ENCODE data around the gene TRPM6.
"Not testable (repeated sequence)": the region's sequence is repeated elsewhere in the genome, so short reads cannot be mapped to it uniquely, and the experiment has no call there.

TRPM6 gene, protein sequence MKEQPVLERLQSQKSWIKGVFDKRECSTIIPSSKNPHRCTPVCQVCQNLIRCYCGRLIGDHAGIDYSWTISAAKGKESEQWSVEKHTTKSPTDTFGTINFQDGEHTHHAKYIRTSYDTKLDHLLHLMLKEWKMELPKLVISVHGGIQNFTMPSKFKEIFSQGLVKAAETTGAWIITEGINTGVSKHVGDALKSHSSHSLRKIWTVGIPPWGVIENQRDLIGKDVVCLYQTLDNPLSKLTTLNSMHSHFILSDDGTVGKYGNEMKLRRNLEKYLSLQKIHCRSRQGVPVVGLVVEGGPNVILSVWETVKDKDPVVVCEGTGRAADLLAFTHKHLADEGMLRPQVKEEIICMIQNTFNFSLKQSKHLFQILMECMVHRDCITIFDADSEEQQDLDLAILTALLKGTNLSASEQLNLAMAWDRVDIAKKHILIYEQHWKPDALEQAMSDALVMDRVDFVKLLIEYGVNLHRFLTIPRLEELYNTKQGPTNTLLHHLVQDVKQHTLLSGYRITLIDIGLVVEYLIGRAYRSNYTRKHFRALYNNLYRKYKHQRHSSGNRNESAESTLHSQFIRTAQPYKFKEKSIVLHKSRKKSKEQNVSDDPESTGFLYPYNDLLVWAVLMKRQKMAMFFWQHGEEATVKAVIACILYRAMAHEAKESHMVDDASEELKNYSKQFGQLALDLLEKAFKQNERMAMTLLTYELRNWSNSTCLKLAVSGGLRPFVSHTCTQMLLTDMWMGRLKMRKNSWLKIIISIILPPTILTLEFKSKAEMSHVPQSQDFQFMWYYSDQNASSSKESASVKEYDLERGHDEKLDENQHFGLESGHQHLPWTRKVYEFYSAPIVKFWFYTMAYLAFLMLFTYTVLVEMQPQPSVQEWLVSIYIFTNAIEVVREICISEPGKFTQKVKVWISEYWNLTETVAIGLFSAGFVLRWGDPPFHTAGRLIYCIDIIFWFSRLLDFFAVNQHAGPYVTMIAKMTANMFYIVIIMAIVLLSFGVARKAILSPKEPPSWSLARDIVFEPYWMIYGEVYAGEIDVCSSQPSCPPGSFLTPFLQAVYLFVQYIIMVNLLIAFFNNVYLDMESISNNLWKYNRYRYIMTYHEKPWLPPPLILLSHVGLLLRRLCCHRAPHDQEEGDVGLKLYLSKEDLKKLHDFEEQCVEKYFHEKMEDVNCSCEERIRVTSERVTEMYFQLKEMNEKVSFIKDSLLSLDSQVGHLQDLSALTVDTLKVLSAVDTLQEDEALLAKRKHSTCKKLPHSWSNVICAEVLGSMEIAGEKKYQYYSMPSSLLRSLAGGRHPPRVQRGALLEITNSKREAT (N-terminal part only)

DNA sequence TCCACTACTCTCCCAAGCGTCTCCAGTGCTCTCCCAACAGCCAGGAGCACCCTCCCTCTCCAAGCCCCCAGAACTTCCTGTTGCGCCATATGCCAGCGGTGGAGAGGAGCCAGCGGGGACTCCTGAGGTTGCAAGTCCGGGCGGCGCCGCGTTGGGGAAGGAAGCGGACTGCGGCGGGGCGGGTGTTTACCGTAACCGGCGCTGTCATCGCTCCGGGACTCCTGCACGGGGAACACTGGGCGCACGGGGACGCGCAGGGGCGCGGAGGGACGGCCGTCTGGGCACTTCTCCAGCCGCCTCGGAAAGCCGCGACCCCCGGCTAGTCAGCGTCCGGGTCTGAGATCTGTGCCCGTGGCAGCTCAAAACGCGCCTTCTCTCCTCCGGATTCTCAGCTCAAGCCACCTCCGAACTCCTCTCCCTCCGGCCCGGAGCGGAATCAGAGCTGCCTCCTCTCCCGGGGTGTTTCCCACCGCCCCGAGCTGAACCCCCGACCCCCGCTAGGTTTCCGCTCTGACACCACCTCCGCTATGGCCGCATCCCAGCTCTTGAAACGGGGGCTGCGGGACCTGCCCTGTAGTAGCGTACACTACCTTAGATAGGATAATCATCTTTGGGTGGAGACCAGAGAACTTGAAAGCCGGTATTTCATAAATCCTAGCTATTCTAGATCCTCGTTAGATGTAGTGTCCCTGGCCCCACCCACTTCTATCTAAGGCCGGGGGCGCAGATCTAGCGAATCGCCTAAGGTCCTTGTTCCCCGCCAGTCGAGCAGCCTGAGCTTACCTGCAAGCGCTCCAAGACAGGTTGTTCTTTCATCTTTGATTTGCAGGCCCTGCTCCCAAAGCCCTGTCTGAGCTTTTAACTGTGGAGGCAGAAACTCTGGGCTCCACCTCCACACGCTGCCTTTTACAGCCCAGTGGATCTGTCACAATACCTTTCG lies at the start of gene TRPM6:
TSS of gene TRPM6 (minus strand) at position 881 of the 940 bp plus-strand sequence. CDS start at position 816, 65 bp downstream.
- DNase-seq (ENCODE audit: low spot score), result peak; percentile 61

DNA sequence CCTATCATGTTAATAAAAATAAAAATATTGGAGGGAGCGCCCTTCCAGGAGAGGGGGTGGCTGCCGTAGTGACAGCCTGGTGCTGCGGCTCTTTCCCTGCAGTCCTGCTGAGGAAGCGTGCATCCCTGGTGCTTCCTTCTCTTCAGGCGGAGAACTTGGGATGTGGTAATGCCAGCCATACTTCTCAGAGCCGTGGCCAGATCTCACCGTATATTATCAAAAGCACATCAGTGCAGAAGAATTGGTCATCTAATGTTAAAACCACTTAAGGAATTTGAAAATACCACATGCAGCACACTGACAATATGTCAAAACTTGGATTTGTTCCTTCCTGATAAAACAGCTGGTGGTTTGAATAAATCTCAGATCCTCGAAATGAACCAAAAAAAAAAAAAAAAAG lies 47.3 kb upstream of the TRPM6 start:
- no peak for DNase-seq (ENCODE audit: low spot score)

DNA sequence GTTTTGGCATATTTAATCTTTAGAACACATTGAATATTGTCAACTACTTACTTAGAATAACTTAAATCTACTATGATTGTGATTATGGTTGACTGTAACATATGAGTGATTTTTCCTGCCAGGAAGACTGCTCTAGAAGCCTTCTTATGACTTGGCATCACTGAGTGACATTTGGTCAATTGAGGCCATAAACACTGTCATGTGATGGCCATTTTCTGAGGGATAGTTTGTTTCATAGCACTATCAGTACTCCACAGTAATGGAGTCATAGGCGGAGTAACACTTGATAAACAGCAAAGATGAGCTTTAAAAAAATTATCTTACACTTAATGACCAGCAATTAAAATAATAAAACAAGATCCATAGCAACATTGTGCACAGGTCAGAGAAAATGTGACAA lies 34.0 kb upstream of the TRPM6 start:
- DNase-seq (ENCODE audit: low spot score), result no peak

DNA sequence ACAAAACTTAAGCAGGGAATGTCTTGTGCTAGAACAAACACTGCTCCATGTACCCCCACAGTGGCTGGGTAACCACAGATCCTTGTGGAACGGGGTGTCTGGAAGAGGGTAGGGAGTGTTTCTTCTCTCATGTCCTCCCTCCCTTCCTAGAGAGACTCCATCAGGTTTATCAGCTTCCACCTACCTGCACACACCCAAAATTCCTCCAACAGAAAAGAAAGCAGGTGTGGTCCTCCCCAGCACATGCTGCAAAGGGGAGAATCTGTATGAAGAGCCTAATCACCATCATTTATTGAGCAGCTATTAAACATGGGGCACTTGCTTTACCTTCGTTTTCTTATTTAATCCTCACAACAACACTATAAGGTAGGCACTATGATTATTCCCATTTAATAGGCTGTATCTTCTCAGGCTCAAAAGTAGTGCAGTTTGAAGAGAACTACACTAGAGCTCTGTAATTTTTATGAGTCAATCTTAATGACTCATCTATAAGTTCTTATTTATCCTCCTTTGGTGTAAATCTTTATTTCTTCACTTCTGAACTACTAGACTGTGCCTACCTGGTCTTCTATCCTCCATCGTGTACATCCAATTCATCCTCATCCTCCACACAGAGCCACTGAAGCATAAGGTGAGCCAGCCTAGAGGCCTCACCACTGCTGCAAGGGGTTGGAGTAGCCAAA lies 33.4 kb upstream of the TRPM6 start:
- DNase-seq (ENCODE audit: low spot score), result no peak

DNA sequence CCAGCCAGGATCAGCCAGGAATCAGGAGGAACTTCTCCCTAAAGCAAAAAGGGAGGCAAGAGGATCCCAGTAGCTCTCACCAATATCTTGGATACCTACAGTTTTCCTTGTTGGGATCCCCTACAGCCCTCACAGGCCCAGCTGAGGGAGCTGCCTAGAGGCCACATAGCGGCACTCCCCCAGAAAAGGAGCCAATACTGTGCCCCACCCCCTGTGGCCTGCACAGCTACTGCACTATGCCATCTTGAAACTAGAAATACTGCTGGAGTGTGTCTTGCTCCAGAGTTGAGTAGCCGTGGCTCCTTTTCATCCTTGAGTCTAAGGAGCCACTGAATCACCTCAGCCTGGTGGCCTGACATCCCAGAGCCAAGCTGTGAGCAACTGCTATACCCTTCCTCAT lies 22.3 kb upstream of the TRPM6 start:
- no peak for DNase-seq (ENCODE audit: low spot score)

DNA sequence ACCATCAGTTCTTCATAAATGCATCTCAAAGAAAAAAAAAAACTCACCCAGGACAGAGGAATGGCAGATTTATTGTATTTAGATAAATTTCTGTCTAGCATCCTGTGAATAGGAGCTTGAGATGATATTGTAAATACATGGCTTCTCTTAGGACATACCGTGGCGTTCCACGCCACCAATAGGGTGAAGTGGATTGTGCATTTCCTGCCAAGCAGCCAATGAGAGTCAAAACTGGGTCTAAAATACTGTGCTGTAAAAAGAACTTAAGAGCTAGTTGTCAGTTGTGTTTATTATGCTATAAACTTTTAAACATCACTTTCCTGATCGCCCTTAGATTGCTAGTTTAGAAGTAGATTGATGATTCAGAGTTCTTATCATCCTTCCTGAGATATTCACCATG lies 20.9 kb upstream of the TRPM6 start:
- no peak for DNase-seq (ENCODE audit: low spot score)

DNA sequence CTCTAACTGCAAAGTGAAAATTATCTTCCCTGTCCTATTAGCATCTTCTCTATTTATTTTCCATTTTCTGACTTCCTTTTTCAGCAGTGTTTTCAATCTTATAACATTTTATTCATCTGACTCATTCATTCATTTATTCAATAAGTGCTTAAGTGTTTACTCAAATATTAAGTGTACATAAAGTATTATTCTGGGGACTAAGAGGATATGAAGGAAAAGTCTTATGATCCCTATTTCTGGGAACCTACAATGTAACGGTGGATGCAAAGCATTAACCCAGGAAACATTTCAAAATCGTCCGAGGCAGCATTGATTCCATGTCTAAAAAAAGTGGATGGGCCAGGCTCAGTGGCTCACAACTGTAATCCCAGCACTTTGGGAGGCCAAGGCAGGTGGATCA lies 19.4 kb upstream of the TRPM6 start:
- no peak for DNase-seq (ENCODE audit: low spot score)

DNA sequence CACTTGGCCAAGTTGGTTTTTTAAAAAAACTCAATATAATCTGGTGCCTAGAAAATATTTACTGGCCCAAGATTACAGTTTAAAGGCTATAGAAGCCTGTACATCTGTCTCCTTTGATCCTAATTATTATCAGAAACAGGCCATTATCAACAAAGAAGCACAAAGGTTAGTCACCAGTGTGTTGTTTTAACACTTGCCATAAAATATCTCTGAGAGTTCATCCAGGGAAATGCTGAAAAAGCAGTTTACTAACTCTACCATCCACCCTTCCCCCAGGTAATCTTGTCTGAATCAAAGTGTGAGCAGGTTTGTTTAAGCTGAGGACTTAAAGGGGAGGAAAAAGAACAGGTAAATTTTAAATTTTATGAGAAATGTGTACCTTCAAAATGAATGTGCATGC lies 13.3 kb upstream of the TRPM6 start:
- DNase-seq (ENCODE audit: low spot score), result no peak

DNA sequence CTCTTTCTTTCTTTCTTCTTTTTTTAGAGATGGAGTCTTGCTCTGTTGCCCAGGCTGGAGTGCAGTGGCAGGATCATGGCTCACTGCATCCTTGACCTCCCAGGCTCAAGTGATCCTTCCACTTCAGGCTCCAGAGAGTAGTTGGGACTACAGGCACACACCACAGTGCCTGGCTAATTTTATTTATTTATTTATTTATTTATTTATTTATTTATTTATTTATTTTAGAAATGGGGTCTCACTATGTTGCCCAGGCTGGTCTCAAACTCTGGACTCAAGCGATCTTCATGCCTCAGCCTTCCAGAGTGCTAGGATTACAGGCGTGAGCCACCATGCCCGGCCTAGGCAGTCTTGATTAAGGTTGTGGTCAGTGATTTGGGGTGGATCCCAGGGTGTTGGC lies 728 bp upstream of the TRPM6 start:
- DNase-seq (ENCODE audit: low spot score), result not testable (repeated sequence)

DNA sequence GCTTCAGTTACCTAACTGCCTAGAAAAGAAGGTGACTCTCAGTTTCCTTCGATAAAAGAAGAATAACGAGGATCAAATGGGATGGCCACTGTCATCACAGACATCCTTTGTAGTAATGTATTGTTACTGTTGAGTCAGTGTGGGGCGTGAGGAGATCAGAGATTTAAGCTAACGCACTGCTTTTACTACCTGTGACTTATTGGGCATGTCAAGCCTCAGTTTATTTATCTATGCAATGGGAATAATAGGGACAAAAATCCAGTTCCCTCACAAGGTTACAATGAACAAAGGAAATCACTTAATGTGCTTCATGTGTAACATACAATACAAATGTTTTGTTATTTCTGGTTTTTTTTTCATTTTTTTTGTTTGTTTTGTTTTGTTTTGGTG lies 255 bp upstream of the TRPM6 start:
- DNase-seq (ENCODE audit: low spot score), result no peak

DNA sequence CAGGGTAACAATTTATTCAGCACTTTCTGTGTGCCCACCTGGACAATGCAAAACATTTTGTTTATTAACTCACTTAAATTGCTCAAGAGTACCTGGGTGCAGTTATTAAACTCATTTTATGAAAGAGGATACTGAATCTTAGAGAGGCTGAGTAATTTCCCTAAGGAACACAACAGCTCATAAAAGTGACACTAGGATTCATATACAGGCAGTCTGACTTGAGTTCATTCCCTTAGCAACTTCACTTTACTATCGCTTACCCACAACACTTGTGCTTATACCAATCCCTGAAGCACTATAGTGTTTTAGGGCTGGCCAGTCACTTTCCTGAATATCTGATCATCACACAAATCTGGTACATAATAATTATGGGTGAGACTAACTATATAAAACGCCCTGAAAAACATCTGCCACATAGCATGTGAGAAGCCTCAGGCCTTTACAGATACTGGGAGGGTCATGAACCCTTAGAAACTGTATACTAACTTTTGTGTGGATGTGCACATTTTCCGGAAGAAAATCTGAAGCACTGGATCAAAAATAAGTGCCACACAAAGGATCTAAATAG lies 11.3 kb downstream of the TRPM6 start:
- no peak for DNase-seq (ENCODE audit: low spot score)

DNA sequence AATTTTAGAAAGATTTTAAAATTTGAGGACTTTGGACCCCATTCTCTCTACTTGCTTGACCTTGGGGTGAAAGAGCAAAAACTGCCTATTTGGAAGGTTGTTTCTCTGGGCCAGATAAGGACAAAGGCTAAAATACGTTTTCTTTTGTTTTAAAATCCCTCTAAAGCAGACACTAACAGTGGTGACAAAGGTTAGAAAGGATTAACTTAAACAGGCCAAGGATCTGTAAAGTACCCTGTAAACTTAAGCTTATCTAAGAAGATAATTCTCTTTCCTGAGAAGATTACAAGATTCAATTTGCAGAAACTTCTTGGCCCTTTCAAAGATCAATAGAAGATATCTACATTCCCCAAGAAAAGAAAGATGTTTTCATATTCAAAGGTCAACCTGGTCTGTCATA lies 12.1 kb downstream of the TRPM6 start:
- no peak for DNase-seq (ENCODE audit: low spot score)

DNA sequence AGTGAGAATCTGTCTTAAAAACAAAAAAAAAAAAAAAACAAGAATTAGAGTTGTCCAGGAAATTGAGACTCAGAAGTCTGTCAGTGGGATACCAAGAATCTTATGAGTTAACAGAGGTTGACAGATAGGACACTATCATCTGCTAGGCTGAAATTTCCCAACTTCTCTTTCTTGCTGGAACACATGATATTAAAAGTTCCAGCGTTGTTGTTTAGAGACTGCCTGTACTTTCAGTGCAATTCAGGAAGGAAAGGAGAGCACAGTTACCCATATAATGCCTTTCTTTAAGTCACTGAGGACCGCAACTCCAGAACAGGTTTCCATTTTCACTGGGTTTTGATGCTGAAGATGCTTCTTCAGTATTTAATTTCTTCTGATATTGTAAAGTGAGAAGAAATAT lies 13.5 kb downstream of the TRPM6 start:
- DNase-seq (ENCODE audit: low spot score), result no peak

DNA sequence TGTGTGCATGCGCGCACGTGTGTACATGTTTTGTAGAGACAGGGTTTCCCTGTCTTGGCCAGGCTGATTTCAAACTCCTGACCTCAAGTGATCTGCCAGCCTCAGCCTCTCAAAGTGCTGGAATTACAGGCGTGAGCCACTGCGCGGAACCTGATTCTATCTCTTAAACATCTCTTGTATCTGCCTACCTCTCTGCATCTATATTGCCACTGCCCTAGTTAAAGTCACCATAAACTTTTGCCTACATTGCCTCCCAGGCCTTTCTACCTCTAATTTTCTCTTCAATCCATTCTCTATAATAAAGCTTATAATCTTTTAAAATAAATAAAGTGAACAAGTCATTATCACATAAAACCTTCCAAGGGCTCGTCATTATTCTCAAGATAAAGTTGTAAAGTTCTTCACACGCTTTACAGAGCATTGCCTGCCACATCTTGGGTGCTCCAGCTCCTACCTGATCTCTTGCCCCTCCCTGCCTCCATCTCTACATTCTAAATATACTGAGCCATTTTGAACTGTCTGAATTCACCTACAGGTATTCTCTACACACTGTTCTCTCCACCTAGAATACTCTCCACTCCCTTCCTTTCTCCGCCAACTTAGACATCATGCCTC lies 15.0 kb downstream of the TRPM6 start:
- DNase-seq (ENCODE audit: low spot score), result no peak

DNA sequence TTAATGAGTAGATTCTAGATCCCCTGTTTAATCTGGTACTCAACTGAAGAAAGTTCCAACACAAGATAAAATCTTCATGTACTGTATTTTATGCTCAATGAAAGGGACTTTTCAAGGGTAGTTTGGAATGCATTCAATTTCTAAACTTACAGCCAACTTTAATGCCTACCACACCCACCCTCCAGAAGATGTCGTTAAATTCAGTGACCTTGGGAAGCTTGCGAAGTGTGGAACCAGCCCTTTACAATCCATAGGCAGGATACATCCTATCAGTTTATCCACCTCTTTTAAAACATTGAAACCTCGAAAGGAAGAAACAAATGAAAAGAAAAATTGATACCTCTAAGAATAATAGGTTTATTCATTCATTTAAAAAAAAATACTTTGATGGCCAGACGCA lies 20.2 kb downstream of the TRPM6 start:
- DNase-seq (ENCODE audit: low spot score), result no peak

DNA sequence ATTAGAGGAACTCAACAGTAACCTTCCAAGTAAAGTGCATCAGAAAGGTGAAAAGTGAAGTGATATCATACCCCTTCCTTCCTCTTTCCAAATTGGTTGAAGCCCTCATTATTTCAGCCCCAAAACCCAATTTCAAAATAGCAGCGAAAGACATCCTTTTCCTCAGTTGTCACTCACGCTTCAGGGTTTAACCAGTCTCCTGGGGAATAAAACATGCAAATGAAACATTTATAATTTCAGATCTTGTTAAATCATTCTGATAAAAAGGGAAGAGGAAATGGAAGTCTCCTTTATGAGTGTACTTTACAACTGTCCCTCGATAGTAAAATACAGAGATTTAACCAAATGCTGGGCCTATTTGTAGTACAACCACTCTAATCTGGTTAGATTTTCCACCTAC lies 22.5 kb downstream of the TRPM6 start:
- no peak for DNase-seq (ENCODE audit: low spot score)

DNA sequence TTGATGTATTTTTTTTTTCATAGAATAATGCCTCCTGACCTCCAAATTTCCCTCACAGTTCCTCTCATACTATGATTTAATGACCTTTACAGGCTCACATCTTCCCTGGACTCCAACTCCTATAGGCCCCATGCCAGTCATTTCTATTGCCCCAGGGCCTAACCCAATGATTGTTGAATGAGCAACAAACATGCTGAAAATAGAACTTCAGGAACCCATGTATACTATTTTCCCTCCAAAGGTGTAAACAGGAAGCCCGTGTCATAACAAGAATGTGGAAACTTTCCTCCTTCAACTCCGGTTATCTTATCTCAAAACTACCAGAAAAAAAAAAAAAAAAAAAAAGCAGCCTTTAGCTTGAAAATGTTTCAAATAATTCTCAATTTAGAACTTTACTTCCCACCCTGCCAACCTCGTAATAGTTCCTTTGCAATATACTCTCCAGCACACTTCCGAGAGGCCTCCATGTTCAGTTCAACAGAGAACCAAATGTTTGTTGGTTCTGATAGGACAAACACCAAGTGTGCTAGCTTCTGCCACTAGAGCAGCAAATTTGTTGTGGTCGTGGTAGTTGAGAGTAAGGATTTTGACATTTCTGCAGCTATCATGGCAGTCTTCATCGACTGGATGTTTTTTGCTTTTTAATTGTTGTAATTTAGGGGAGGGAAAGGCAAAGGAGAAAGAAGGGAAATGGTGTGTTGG lies 25.8 kb downstream of the TRPM6 start:
- DNase-seq (ENCODE audit: low spot score), result no peak

DNA sequence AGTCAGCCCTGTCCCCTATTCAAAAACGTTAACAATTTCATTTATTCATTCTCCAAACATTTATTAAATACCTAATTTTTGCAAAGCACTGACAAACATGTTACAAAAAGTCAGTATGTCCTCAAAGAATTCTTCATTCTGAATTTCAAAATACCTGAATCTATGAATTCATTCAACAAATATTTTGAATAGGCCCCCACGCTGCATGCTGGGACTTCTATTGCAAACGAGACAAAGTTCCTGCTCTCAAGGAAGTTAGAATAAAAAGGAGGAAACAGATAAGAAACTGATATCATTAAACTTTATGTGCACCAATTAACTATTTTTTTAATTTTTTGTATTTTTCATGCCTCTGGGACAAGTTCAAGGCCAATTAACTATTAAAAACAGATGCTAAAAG lies 26.6 kb downstream of the TRPM6 start:
- no peak for DNase-seq (ENCODE audit: low spot score)

DNA sequence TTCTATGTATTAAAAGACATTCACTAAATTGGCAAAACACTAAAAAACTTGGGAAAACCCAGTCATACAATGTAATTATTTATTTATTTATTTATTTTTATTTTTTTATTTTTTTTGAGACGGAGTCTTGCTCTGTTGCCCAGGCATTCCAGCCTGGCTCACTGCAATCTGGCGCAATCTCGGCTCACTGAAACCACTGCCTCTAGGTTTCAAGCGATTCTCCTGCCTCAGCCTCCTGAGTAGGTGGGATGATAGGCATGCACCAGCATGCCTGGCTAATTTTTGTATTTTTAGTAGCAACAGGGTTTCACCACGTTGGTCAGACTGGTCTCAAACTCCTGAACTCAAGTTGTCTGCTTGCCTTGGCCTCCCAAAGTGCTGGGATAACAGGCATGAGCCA lies 27.5 kb downstream of the TRPM6 start:
- not testable (repeated sequence) for DNase-seq (ENCODE audit: low spot score)

All from iPS-NIHi11 (cell line).